Esophagus squamous epithelium (tissue), 5 donors: ENCODE measurements around the gene ITSN2. TPM values are rescaled to one million over a fixed set of nuclear protein-coding genes. Genes with fewer than 3 reads are reported as not detected.

Source experiments
- DNase-seq: peaks from one replicate; lab custom pipeline; 2025; lab: John Stamatoyannopoulos, UW
- H3K27ac ChIP-seq, 4 donors: fragments of 200-600 bp; sonication (generic); one replicate each; pipeline ENCODE4 v1.5.1; 2016 to 2019; ENCODE audit warnings: mild to moderate bottlenecking in 1 of 4
- H3K27me3 ChIP-seq, 4 donors: fragments of 200-600 bp; sonication (generic); 1 replicate in 3 of 4; 2 replicates in 1 of 4; pipeline versions ENCODE4 v1.5.1 to v1.6.0; 2017 to 2021; ENCODE audit warnings: antibody characterized with exemption in 1 of 4
- H3K36me3 ChIP-seq, 3 donors: fragments of 200-600 bp; sonication (generic); one replicate each; pipeline ENCODE4 v1.5.1; 2016 to 2019
- H3K4me1 ChIP-seq, 3 donors: fragments of 200-600 bp; sonication (generic); one replicate each; pipeline ENCODE4 v1.5.1; 2017 to 2019
- H3K4me3 ChIP-seq, 4 donors: fragments of 200-600 bp; sonication (generic); 1 replicate in 3 of 4; 2 replicates in 1 of 4; pipeline ENCODE4 v1.5.1; 2016 to 2019; ENCODE audit warnings: mild to moderate bottlenecking in 2 of 4, moderate library complexity in 1 of 4
- H3K9me3 ChIP-seq, 3 donors: fragments of 200-600 bp; sonication (generic); one replicate each; pipeline ENCODE4 v1.5.1; 2016 to 2019
- POLR2A ChIP-seq, 4 donors: fragments of 450-650 bp; IDR thresholded peaks; one replicate each; pipeline ENCODE4 v1.6.1; 2017; ENCODE audit warnings: antibody characterized with exemption in 4 of 4, mild to moderate bottlenecking in 4 of 4, moderate library complexity in 3 of 4
- WGBS, 2 donors: methylation state at CpG; one replicate each; pipeline ENCODE4 v1.1.5; 2018; 5-methylcytosine and 5-hydroxymethylcytosine counted together
- intact Hi-C: fragments of 100-400 bp; cut with DNase I; formaldehyde crosslinking; loops from one replicate; pipeline ENCODE4 v1.15.0; 2022
- total RNA-seq, 4 donors: library from RNA; depleted of rRNA; stranded (reverse); fragments of >200 nt; gene quantifications; one replicate each; pipeline ENCODE4 v1.1.0, GENCODE V29; 2016
- TF ChIP-seq, protein P1 (sequence below), 6 experiments: fragments of 450-650 bp in 4 of 6; fragments of 200-600 bp in 2 of 6; sonication (generic) in 2 of 6; IDR thresholded peaks; one replicate each; pipeline ENCODE4 v1.5.1; 2016 to 2019; ENCODE audit warnings: antibody characterized with exemption in 6 of 6, mild to moderate bottlenecking in 4 of 6, moderate library complexity in 4 of 6
- donor health status: DM: yes; HTN: yes; CAD: no.

The ITSN2 gene
- total RNA-seq, 4 donors from 2014 or later = 58.3 to 98.0 (median 65.3) TPM

DNA sequence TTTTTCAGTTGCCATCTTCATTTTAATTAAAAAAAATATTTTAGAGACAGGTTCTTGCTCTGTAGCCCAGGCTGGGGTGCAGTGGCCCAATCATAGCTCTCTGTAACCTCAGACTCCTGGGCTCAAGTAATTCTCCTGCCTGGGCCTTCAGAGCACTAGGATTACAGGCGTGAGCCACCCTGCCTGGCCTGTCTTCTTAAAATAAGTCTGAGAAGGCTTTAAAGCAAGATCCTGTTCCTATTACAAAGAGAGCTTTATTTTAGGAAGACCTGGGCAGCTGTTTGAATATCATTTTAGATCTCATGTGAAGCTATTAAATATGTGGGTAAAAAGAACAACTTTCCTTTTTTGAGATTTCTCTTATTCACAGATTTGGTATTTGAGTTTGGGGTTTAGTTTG is 184.0 kb downstream of the ITSN2 start:
- no peak for TF ChIP-seq POLR2A (IDR thresholded peaks at IDR 0.05)
- TF ChIP-seq, protein P1, sequence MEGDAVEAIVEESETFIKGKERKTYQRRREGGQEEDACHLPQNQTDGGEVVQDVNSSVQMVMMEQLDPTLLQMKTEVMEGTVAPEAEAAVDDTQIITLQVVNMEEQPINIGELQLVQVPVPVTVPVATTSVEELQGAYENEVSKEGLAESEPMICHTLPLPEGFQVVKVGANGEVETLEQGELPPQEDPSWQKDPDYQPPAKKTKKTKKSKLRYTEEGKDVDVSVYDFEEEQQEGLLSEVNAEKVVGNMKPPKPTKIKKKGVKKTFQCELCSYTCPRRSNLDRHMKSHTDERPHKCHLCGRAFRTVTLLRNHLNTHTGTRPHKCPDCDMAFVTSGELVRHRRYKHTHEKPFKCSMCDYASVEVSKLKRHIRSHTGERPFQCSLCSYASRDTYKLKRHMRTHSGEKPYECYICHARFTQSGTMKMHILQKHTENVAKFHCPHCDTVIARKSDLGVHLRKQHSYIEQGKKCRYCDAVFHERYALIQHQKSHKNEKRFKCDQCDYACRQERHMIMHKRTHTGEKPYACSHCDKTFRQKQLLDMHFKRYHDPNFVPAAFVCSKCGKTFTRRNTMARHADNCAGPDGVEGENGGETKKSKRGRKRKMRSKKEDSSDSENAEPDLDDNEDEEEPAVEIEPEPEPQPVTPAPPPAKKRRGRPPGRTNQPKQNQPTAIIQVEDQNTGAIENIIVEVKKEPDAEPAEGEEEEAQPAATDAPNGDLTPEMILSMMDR (IDR thresholded peaks at IDR 0.05) = no peak
- no peak for DNase-seq
- H3K27me3 ChIP-seq = peaks cover 0 to 44% (median 3%) of the 10 kb centered on the region in 4 donors
- H3K4me3 ChIP-seq = no peak overlapping the region
- peaks cover 0 to 26% (median 0%) of the 10 kb centered on the region in 3 donors for H3K4me1 ChIP-seq
- no peaks in the 10 kb centered on the region for H3K36me3 ChIP-seq
- intact Hi-C loops = no loop called here
- 38 to 67% methylated on average over 1 of the region's 1 CpG for WGBS, 2 donors
- H3K9me3 ChIP-seq = no peaks in the 10 kb centered on the region
- H3K27ac ChIP-seq = no peak overlapping the region

DNA sequence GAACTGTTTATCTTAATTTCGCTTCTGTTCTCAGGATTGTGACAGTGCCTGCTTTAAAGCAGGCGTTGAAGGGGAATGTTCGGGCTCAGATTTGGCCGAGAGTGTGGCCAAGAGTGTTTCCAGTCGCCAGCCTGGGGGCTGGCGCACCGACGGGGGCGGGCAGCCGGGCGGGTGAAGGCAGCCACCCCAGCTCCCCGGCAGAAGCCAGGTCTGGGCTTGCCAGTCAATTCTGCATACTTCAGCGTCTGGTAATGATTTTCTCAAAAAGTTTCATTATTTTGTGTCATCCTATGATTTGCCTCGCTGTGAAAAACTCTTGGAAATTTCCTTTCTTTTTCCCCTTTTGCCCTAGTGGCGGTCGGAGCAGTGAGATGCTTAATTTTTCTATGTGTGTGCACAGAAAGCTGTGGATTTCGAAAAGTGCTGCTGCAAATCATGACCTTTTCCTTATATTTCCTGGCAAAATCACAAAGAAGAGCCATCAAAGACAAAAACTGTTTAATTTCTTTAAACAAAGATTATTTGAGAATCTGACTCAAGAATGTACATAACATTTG is 184.6 kb downstream of the ITSN2 start:
- intact Hi-C loops = no loop called here
- peaks cover 0 to 50% (median 3%) of the 10 kb centered on the region in 4 donors for H3K27me3 ChIP-seq
- peaks cover 0 to 20% (median 0%) of the 10 kb centered on the region in 3 donors for H3K4me1 ChIP-seq
- no peak for DNase-seq
- no peaks in the 10 kb centered on the region for H3K36me3 ChIP-seq
- no peaks in the 10 kb centered on the region for H3K9me3 ChIP-seq
- H3K27ac ChIP-seq = no peak overlapping the region
- peak overlapping the region; percentile 10 to 51 (median 17) for H3K4me3 ChIP-seq
- 23 to 47% methylated on average over 11 to 15 of the region's 17 CpGs for WGBS, 2 donors
- no peak for TF ChIP-seq POLR2A (IDR thresholded peaks at IDR 0.05)
- TF ChIP-seq, protein P1 (IDR thresholded peaks at IDR 0.05) = peak in 1 of 6 experiments; percentile 14

DNA sequence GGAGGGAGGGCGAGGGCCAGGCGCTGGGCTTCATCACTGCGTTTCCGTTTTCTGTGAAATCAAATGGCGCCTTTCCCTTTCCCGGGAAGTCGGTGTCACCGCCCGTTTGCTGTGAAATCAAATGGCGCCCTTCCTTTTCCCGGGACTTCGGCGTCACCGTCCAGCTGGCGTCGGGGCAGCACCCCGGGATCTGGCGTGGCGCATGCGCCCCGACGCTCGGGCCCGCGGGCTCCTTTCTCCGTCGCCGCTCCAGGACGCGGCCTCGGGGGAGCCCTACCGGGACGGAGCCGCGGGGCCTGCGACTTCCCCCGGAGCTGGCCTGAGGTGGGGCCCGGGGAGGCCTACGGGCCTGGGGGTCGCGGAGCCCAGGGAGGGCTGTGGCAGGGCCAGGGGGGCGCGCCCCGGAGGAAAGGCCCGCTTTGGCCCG is 185.5 kb downstream of the ITSN2 start, which contains the start of gene FAM228A:
Gene FAM228A (plus strand): TSS at position 203 of the 427 bp plus-strand sequence. CDS start 428 bp downstream, outside the sequence.
- H3K27me3 ChIP-seq = peaks cover 0 to 50% (median 3%) of the 10 kb centered on the region in 4 donors
- TF ChIP-seq, protein P1 (IDR thresholded peaks at IDR 0.05) = no peak
- TF ChIP-seq POLR2A (IDR thresholded peaks at IDR 0.05) = no peak
- H3K4me3 ChIP-seq = peak within 1 kb of the TSS; percentile 10 to 51 (median 17)
- H3K27ac ChIP-seq = no peak within 1 kb of the TSS
- DNase-seq = no peak
- intact Hi-C loops = no loop called here
- H3K4me1 ChIP-seq = peaks cover 0 to 20% (median 0%) of the 10 kb centered on the region in 3 donors
- no peaks in the 10 kb centered on the region for H3K9me3 ChIP-seq
- H3K36me3 ChIP-seq = no peaks in the 10 kb centered on the region
- WGBS, 2 donors = 60 to 86% methylated on average over 1 to 8 of the region's 46 CpGs

DNA sequence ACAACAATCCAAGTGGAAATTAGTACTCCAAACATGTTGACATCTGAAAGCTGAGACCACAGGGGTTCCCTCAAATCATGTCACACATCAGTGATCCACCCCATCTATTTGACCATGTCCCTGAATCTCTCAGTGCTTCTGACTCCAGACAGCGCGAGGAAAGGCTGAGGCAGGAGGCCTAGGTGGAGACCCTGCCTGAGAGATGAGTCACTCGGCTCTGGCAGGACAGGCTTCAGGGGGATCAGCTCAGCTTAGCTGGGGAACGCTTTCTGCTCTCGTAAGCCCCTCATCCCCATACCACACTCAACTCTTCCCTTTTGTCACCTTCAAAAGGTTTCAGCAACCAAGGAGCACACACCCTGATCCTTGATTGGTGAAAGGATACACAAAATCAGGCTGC is 191.3 kb downstream of the ITSN2 start:
- peaks cover 0 to 60% (median 0%) of the 10 kb centered on the region in 4 donors for H3K27me3 ChIP-seq
- H3K36me3 ChIP-seq = no peaks in the 10 kb centered on the region
- intact Hi-C loops = no loop called here
- H3K9me3 ChIP-seq = no peaks in the 10 kb centered on the region
- no peak overlapping the region for H3K4me3 ChIP-seq
- H3K27ac ChIP-seq = no peak overlapping the region
- H3K4me1 ChIP-seq = peaks cover 0 to 3% (median 0%) of the 10 kb centered on the region in 3 donors
- TF ChIP-seq POLR2A (IDR thresholded peaks at IDR 0.05) = no peak
- TF ChIP-seq, protein P1 (IDR thresholded peaks at IDR 0.05) = no peak
- no peak for DNase-seq
- WGBS, 2 donors = 86 to 97% methylated on average over 5 of the region's 5 CpGs

DNA sequence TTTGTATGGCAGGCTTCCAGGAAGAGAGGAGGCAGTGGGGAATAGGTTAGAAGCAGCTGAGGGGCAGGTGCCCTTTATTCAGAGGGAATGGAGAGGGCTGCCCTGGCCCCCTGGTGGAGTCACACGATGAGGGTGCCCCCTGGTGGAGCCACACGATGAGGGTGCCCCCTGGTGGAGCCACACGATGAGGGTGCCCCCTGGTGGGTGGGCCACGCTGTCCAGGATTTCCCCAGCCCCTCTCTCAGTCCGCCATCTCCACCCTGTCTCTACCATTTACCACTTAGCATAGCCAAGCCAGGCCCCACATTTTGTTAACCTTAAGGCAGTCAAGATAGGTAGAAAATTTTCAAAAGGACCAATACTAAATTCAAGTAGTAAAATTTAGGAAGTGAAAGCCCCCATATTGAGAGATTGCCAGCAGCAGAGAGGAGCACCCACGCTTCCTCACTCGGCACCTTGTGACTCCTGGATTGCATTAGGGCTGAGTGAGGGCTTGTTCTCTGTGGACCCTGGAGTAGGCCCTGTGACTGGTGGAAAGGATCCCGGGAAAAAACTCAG is 195.8 kb downstream of the ITSN2 start:
- Histone ChIP-seq H3K9me3 (no peaks in the 10 kb centered on the region), H3K27ac (no peak overlapping the region), H3K36me3 (peaks cover 0 to 8% (median 0%) of the 10 kb centered on the region in 3 donors), H3K4me3 (no peak overlapping the region), H3K27me3 (peaks cover 0 to 32% (median 0%) of the 10 kb centered on the region in 4 donors), H3K4me1 (no peaks in the 10 kb centered on the region)
- 48 to 73% methylated on average over 6 to 8 of the region's 8 CpGs for WGBS, 2 donors
- DNase-seq = no peak
- intact Hi-C loops = no loop called here
- TF ChIP-seq, protein P1 (IDR thresholded peaks at IDR 0.05) = peak; percentile 22 to 96 (median 50)
- TF ChIP-seq POLR2A (IDR thresholded peaks at IDR 0.05) = no peak
